GM23338 (cell line): ENCODE data around the gene DAGLB. TPM values are rescaled to one million over a fixed set of nuclear protein-coding genes. Genes with fewer than 3 reads are reported as not detected.

ENCODE experiments used
- ATAC-seq: fragments of 200-7000 bp; cut with Tn5 transposase; 3 replicates; pipeline ENCODE4 v1.9.1; 2020
- DNase-seq: peaks from one replicate; pipeline ENCODE4 v3.0.0-alpha.2; 2015; ENCODE audit warnings: low spot score
- H2AFZ ChIP-seq: fragments of 200-600 bp; sonication (generic); 2 replicates; pipeline ENCODE4 v1.8.0; 2016; ENCODE audit warnings: antibody characterized with exemption, mild to moderate bottlenecking, moderate library complexity
- H3F3A ChIP-seq: fragments of 200-600 bp; sonication (generic); replicated peaks from 2 replicates; pipeline ENCODE4 v1.8.0; 2017; ENCODE audit warnings: antibody characterized with exemption, mixed run types, low read depth
- H3K27ac ChIP-seq: fragments of 200-600 bp; sonication (generic); 2 replicates; pipeline ENCODE4 v1.6.1; 2016; ENCODE audit warnings: low read depth
- H3K27me3 ChIP-seq: fragments of 200-600 bp; sonication (generic); 2 replicates; pipeline ENCODE4 v1.8.0; 2016; ENCODE audit warnings: mild to moderate bottlenecking, mixed run types, moderate library complexity; ENCODE audit not compliant: insufficient read depth
- H3K36me3 ChIP-seq: fragments of 200-600 bp; sonication (generic); 2 replicates; pipeline ENCODE4 v1.8.0; 2016; ENCODE audit warnings: mild to moderate bottlenecking; ENCODE audit not compliant: insufficient read depth
- H3K4me1 ChIP-seq: fragments of 200-600 bp; sonication (generic); 2 replicates; pipeline ENCODE4 v1.8.0; 2016; ENCODE audit warnings: mild to moderate bottlenecking, moderate library complexity; ENCODE audit not compliant: insufficient read depth
- H3K4me2 ChIP-seq: fragments of 200-600 bp; sonication (generic); 2 replicates; pipeline ENCODE4 v1.7.1; 2017; ENCODE audit warnings: mixed run types
- H3K4me3 ChIP-seq: fragments of 200-600 bp; sonication (generic); 2 replicates; pipeline ENCODE4 v1.6.1; 2016; ENCODE audit warnings: mixed run types
- H3K79me2 ChIP-seq: fragments of 200-600 bp; sonication (generic); replicated peaks from 2 replicates; pipeline ENCODE4 v1.8.0; 2017; ENCODE audit warnings: mild to moderate bottlenecking; ENCODE audit not compliant: insufficient read depth
- H3K9me2 ChIP-seq: fragments of 200-600 bp; sonication (generic); 2 replicates; pipeline ENCODE4 v1.8.0; 2017; ENCODE audit not compliant: insufficient read depth
- H4K20me1 ChIP-seq: fragments of 200-600 bp; sonication (generic); replicated peaks from 2 replicates; pipeline ENCODE4 v1.8.0; 2017; ENCODE audit warnings: mild to moderate bottlenecking; ENCODE audit not compliant: insufficient read depth
- H3K27ac Mint-ChIP-seq: 2 replicates; pipeline ENCODE4 v1.8.0; 2020; ENCODE audit warnings: inconsistent platforms, mild to moderate bottlenecking, moderate library complexity, mixed read lengths
- H3K27me3 Mint-ChIP-seq: 3 replicates; pipeline ENCODE4 v1.8.0; 2022; ENCODE audit warnings: low read depth, mild to moderate bottlenecking, moderate library complexity, mixed read lengths, inconsistent platforms; ENCODE audit not compliant: insufficient read depth, poor library complexity
- H3K36me3 Mint-ChIP-seq: 3 replicates; pipeline ENCODE4 v1.8.0; 2021; ENCODE audit warnings: low read depth, mild to moderate bottlenecking, inconsistent platforms, moderate library complexity, mixed read lengths
- H3K4me1 Mint-ChIP-seq: 3 replicates; pipeline ENCODE4 v1.8.0; 2020; ENCODE audit warnings: mild to moderate bottlenecking, inconsistent platforms, mixed read lengths
- H3K4me3 Mint-ChIP-seq: 3 replicates; pipeline ENCODE4 v1.8.0; 2021; ENCODE audit warnings: moderate library complexity, mild to moderate bottlenecking, inconsistent platforms, mixed read lengths
- H3K9me3 Mint-ChIP-seq: 3 replicates; pipeline ENCODE4 v1.8.0; 2020; ENCODE audit warnings: moderate library complexity, mild to moderate bottlenecking, inconsistent platforms, mixed read lengths
- ETS1 ChIP-seq: IDR thresholded peaks from 2 replicates; pipeline ENCODE4 v1.6.1; 2016; ENCODE audit warnings: antibody characterized with exemption
- POLR2AphosphoS5 ChIP-seq: IDR thresholded peaks from 2 replicates; pipeline ENCODE4 v1.6.1; 2016; ENCODE audit warnings: antibody characterized with exemption, low read depth
- ZNF114 ChIP-seq: fragments of 250-450 bp; sonication (Bioruptor Pico); IDR thresholded peaks from 2 replicates; pipeline ENCODE4 v1.5.0; 2020; ENCODE audit warnings: mild to moderate bottlenecking, moderate library complexity
- ZNF331 ChIP-seq: fragments of 250-450 bp; sonication (Bioruptor Pico); IDR thresholded peaks from 2 replicates; pipeline ENCODE4 v1.5.0; 2020; ENCODE audit warnings: low read depth, mild to moderate bottlenecking, moderate library complexity
- polyA plus RNA-seq: library from polyadenylated mRNA; unstranded; fragments of >200 nt; fragmentation: Nextera tagmentation; extraction: Ambion mirVana; gene quantifications from 2 replicates; pipeline ENCODE4 v1.2.1, GENCODE V29; 2016
- total RNA-seq: library from RNA; depleted of rRNA; stranded (reverse); fragments of >200 nt; shearing (Covaris generic); gene quantifications from 2 replicates; pipeline ENCODE4 v1.2.3, GENCODE V29; 2014
- TF ChIP-seq, protein P1 (sequence below), 2 experiments: fragments of 200-600 bp in 1 of 2; sonication (generic) in 1 of 2; conservative IDR thresholded peaks; 2 replicates each; pipeline versions ENCODE4 v1.5.1 to v1.6.1; 2016 to 2017; ENCODE audit warnings: antibody characterized with exemption in 2 of 2, low read depth in 2 of 2, mild to moderate bottlenecking in 2 of 2, moderate library complexity in 1 of 2
- TF ChIP-seq, protein P2 (sequence below): fragments of 250-450 bp; sonication (Bioruptor Pico); IDR thresholded peaks from 2 replicates; pipeline ENCODE4 v1.5.0; 2020; ENCODE audit warnings: mild to moderate bottlenecking, moderate library complexity

DAGLB gene
- total and polyA plus RNA-seq, 2 experiments from 2014 or later = 13.8 to 26.0 TPM

DNA sequence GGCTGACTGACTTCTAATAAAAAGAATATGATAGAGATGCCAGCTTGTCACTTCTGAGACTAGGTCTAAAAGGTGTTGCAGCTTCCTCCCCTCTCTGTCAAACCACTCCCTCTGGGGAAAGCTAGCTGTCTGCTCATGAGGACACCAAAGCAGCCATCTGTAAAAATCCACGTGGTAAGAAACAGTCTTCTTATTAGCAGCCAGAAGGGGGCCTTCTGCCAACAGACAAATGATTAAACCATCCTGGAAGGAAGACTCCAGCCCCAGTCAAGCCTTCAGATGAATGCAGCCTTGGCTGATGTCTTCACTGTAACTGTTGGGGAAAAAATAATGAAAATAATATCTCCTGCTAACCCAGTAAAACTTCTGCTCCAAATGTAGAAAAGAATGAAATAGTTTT lies 41.9 kb upstream of the DAGLB start:
- Histone ChIP-seq H3K36me3 (no peaks in the 10 kb centered on the region), H3F3A (peaks cover 4% of the 10 kb centered on the region), H3K79me2 (no peaks in the 10 kb centered on the region), H3K4me3 (no peak overlapping the region), H3K27me3 (no peaks in the 10 kb centered on the region), H4K20me1 (no peaks in the 10 kb centered on the region), H2AFZ (no peak overlapping the region), H3K9me2 (0 out of 2 replicates have a peak, but pooled peaks cover 3% of the 10 kb centered on the region), H3K4me2 (no peak overlapping the region), H3K4me1 (no peaks in the 10 kb centered on the region; the same call in 1 of the 2 replicates), H3K27ac (no peak overlapping the region)
- H3K36me3 Mint-ChIP-seq = peaks cover 5% of the 10 kb centered on the region; the same call in 1 of the 3 replicates
- no peak overlapping the region for H3K4me3 Mint-ChIP-seq
- H3K4me1 Mint-ChIP-seq = 0 out of 3 replicates have a peak, but pooled peaks cover 3% of the 10 kb centered on the region
- ATAC-seq = no peak
- no peak overlapping the region for H3K27ac Mint-ChIP-seq
- peaks cover 5% of the 10 kb centered on the region for H3K27me3 Mint-ChIP-seq
- peaks cover 18% of the 10 kb centered on the region for H3K9me3 Mint-ChIP-seq
- DNase-seq = peak; percentile 59
- TF ChIP-seq ETS1 (no peak), POLR2AphosphoS5 (no peak), ZNF331 (CRISPR knock-in tag) (no peak), ZNF114 (CRISPR knock-in tag) (no peak)
- TF ChIP-seq, protein P1, sequence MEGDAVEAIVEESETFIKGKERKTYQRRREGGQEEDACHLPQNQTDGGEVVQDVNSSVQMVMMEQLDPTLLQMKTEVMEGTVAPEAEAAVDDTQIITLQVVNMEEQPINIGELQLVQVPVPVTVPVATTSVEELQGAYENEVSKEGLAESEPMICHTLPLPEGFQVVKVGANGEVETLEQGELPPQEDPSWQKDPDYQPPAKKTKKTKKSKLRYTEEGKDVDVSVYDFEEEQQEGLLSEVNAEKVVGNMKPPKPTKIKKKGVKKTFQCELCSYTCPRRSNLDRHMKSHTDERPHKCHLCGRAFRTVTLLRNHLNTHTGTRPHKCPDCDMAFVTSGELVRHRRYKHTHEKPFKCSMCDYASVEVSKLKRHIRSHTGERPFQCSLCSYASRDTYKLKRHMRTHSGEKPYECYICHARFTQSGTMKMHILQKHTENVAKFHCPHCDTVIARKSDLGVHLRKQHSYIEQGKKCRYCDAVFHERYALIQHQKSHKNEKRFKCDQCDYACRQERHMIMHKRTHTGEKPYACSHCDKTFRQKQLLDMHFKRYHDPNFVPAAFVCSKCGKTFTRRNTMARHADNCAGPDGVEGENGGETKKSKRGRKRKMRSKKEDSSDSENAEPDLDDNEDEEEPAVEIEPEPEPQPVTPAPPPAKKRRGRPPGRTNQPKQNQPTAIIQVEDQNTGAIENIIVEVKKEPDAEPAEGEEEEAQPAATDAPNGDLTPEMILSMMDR (conservative IDR thresholded peaks at IDR 0.05; ENCODE audit: low read depth in 2 of 2) = peak; percentile 31 to 33
- TF ChIP-seq, protein P2, sequence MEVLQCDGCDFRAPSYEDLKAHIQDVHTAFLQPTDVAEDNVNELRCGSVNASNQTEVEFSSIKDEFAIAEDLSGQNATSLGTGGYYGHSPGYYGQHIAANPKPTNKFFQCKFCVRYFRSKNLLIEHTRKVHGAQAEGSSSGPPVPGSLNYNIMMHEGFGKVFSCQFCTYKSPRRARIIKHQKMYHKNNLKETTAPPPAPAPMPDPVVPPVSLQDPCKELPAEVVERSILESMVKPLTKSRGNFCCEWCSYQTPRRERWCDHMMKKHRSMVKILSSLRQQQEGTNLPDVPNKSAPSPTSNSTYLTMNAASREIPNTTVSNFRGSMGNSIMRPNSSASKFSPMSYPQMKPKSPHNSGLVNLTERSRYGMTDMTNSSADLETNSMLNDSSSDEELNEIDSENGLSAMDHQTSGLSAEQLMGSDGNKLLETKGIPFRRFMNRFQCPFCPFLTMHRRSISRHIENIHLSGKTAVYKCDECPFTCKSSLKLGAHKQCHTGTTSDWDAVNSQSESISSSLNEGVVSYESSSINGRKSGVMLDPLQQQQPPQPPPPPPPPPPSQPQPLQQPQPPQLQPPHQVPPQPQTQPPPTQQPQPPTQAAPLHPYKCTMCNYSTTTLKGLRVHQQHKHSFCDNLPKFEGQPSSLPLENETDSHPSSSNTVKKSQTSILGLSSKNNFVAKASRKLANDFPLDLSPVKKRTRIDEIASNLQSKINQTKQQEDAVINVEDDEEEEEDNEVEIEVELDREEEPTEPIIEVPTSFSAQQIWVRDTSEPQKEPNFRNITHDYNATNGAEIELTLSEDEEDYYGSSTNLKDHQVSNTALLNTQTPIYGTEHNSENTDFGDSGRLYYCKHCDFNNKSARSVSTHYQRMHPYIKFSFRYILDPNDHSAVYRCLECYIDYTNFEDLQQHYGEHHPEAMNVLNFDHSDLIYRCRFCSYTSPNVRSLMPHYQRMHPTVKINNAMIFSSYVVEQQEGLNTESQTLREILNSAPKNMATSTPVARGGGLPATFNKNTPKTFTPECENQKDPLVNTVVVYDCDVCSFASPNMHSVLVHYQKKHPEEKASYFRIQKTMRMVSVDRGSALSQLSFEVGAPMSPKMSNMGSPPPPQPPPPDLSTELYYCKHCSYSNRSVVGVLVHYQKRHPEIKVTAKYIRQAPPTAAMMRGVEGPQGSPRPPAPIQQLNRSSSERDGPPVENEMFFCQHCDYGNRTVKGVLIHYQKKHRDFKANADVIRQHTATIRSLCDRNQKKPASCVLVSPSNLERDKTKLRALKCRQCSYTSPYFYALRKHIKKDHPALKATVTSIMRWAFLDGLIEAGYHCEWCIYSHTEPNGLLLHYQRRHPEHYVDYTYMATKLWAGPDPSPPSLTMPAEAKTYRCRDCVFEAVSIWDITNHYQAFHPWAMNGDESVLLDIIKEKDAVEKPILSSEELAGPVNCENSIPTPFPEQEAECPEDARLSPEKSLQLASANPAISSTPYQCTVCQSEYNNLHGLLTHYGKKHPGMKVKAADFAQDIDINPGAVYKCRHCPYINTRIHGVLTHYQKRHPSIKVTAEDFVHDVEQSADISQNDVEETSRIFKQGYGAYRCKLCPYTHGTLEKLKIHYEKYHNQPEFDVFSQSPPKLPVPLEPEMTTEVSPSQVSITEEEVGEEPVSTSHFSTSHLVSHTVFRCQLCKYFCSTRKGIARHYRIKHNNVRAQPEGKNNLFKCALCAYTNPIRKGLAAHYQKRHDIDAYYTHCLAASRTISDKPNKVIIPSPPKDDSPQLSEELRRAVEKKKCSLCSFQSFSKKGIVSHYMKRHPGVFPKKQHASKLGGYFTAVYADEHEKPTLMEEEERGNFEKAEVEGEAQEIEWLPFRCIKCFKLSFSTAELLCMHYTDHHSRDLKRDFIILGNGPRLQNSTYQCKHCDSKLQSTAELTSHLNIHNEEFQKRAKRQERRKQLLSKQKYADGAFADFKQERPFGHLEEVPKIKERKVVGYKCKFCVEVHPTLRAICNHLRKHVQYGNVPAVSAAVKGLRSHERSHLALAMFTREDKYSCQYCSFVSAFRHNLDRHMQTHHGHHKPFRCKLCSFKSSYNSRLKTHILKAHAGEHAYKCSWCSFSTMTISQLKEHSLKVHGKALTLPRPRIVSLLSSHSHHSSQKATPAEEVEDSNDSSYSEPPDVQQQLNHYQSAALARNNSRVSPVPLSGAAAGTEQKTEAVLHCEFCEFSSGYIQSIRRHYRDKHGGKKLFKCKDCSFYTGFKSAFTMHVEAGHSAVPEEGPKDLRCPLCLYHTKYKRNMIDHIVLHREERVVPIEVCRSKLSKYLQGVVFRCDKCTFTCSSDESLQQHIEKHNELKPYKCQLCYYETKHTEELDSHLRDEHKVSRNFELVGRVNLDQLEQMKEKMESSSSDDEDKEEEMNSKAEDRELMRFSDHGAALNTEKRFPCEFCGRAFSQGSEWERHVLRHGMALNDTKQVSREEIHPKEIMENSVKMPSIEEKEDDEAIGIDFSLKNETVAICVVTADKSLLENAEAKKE (CRISPR knock-in tag) = no peak
